NCI-H1436 (cell line): Measurements from ENCODE around the gene MAOB.

Source experiments
- DNase-seq: peaks from one replicate; lab custom pipeline; 2025; lab: John Stamatoyannopoulos, UW

The MAOB gene

DNA sequence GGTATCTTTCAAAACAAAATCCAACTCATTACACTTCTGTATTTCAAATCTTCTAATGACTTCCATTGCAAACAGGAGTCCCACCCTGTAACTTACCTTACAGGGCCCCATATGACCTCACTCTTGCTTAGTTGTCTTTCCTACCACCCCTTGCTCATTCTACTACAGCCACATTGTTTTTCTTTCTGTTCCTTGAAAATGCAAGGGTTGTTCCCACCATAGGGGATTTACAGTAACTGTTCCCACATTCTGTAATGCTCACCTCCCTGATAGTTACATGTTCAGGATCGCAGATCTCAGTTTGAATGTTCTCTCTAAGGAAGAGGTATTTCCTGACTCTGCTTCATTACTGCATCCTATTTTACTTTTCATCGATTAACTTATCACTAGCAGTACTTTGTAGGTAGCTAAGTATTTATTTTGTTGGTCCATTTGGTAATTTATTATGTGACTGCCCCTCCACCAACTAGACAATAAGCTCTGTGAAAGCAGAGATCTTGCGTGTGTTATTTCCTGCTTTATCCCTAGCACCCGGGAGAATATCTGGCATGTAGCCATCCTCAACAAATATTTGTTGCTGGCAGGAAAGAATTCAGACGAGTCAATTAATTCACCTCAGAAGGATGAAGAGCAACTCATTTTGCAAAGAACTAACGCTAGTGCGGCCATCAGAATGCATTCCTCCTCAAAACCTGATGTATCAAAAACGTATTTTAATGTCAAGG lies 21.4 kb downstream of the MAOB start:
- DNase-seq = no peak

DNA sequence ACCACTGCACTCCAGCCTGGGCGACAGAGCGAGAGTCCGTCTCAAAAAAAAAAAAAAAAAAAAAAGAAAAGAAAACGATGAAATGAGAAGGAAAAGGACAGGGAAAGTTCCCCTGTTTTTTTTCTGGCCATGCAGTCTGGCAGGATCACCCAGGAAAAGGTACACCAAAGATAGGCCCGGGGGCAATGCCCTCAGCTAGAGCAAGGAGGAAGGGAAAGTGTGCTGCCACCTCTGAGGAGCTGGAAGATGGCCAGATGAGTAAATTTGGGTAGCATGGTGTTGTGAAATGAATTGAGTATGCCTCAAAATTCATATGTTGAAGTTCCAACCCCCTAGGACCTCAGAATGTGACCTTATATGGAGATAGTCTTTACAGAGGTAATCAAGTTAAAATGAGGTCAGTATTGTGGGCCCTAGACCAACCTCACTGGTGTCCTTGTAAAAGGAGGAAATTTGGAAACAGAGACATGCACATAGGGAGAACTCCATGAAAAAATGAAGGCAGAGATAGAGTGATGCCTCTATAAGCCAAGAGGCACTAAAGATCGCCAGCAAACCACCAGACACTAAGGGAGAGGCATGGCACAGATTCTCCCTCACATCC lies 28.9 kb downstream of the MAOB start:
- DNase-seq = no peak

DNA sequence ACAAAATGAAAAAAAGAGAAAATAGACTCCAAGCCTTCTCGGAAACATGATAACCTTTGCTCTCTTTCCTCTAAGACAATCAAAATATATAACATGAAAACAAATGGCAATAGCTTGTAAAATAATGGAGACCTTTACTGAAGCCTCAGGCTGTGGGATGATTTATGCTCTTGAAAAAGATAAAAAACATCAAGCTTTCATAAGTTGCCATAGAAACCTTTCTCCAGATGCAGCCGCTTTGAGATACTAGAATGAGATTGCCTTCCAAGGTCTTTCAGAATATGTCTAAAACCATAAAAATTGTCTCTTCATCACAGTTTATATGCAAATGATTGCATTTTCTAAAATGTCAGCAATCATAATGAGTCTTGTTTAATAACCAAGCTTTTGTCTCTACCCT lies 31.6 kb downstream of the MAOB start:
- DNase-seq = no peak

DNA sequence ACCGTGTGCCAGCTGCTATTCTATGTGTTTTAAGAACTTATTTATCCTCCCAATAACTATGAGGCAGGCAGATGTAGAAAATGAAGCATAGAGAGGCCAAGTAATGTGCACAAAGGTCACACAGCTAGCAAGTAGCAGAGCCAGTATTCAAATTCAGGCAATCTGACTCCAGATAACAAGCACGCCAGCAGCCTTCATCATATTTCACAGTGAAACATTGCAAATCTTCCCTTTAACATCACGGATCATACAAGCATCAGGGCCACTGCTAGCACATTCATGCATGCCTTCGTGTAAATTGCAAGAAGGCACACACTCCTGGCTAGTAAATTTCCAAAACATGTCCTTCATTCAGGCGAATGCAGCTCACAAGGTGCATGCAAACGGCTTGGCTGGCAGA lies 33.1 kb downstream of the MAOB start:
- no peak for DNase-seq

DNA sequence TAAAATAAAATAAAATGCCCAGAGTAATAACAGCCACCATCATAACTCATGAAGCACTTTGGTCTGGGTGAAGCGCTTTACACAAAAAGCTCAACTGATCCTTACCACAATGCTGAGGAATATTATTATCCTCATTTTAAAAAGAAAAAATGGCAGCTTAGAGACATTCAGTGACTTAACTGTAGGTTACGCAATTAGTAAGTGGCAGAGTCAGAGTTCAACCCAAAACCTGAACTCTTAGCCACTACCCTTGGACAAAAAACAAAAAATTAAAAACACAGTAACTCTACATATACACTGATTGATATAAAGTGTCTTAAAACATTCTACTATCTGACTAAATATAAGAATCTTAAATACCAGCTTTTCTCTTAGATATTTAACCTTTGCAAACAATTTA lies 34.9 kb downstream of the MAOB start:
- DNase-seq = no peak

DNA sequence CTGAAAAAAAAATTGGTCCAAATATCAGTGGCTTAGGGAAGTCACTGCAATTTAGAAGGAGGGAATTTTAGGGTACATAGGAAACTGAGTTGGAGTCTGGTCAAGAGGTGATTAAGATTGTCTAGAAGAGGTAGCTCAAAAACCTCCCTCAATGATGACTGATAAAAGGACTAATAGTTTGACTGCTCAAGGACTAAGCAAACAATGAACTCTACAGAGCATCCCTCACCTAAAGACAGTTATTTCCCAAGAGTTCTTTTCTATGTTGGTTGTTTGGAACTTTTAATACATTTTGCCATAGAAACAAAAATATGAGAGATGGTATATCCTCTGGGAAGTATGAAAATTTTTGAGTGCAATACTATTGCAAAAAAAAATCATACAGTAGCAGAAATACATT lies 35.7 kb downstream of the MAOB start:
- no peak for DNase-seq

DNA sequence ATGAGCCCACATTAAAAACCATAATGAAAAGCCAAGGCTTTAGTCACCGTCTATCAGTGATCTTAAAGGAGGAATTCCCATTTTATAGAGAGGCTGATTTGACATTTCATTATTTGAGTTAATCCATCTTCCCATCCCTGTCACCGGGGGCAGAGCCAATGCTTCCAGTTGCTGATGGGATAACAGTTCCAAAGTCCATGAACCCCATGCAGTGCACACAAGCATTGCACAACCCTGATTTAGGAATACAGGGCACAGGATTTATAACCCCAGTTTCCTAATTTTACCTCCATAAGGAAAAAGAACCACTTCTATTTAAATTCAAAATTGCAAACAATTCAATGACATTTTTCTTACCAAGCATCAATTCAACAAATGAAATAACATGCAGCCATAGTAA lies 36.5 kb downstream of the MAOB start:
- no peak for DNase-seq

DNA sequence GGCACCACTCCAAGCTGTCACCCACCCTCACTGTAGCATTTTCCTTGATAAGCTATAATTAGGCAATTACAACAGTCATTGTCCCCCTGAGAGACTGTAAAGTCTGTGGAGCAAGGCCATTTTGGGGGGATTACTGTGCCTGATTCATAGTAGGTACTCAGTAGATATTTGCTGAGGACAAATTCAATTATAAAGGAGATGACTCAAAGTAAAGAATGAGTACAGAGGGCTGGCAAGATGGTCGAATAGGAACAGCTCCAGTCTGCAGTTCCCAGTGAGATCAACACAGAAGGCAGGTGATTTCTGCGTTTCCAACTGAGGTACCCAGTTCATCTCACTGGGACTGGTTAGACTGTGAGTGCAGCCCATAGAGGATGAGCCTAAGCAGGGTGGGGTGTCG lies 42.0 kb downstream of the MAOB start:
- no peak for DNase-seq

DNA sequence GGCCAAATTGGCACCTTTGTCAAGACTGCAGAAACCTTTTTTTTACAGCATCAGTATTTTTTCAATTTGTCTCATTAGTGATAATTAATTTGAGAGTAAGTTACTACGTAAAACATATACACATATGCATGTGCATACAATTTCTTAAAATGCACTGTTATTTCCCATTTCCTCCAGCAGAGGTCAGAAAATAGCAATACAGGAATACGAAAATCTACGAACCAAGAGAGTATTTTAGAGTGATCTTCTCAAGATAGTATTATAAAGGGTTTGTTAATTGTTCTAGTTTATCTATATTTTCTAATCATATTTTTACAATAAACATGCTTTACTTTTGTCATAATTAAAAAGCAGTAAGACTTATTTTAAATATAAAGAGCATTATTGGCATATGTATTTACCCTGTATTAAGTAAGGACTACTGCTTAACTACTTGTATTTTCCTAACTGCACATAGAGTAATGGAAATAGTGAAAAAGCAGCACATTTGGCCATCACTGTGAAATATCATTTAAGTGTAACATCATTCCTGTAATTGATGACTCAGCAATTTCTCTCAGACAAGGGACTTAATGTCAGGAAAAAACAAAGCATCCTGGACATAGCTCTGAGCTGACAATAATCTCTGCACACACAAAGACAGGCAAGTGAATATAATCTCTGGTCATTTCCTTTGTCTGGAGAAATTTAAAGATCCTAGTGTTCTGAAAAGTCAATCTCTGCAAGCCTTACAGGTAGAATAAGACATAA lies 45.6 kb downstream of the MAOB start:
- DNase-seq = no peak

DNA sequence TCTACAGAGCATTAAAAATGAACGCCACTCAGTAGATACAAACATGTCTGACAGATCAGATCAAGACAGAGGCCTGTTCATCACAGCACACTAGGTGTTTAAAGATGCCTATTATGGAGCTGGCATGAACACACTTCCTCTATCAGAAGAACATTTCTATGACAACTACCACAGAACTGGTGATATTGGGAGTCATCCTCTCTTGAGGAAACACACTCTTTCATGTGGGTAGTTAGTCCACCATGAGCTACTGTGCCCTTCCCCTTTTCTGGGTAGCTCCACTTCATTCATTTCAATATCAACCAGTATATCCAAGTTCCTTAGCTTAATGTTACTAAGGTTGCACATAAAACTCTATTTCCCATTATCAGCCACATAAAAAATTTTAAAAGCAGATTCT lies 46.7 kb downstream of the MAOB start:
- DNase-seq = no peak

DNA sequence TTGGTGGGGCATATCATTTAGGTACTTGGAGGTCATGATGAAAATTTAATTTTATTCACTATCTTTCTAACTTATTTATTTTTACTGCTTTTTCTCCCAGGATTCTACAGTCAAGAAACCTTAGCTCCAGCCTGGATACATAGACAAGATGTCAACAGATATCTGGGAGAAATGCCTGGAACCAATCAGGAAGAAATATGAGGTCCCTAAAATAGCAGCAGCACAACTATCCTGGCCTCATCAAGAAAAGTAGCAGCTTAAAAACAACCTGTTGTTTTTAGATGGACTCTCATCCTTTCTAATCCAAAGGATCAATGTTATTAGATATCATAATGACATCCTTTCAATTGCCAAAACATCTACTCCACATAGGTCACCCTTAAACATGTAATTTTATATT lies 54.5 kb downstream of the MAOB start:
- DNase-seq = no peak

DNA sequence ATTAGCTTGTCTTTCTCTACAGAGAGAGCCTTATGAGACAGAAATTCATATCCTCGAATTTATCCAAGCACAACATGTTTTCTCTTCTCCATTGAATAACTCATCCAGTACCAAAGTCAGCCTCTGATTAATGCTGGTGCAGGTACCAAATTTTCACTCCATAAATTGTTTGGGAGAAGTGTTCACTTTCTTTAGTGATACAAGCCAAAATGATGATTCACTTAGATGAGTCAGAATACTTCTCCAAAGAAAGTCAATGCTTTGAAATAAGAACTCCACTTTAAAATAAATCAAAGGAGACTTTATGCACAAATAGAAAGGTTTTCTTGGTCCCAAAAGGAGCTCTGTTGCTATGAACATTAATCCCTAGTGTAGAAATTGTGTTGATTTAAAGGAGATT lies 60.2 kb downstream of the MAOB start:
- no peak for DNase-seq

DNA sequence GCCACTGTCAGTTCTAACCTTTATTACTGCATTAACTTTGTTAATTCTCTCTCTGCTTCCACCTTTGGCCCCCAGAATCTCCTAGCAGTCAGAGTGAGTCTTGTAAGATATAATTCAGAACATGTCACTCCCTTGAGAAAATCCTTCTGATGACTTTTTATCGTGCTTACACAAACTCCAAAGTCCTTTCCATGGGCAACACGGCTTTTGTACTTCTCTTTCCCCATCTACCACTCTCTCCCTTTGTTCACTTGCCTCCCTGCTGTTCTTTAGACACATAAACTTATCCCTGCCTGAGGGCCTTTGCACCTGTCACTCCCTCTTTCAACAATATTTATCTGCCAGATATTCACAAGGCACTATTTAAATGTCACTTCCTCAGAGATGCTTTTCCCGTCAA lies 64.8 kb downstream of the MAOB start:
- DNase-seq = no peak

DNA sequence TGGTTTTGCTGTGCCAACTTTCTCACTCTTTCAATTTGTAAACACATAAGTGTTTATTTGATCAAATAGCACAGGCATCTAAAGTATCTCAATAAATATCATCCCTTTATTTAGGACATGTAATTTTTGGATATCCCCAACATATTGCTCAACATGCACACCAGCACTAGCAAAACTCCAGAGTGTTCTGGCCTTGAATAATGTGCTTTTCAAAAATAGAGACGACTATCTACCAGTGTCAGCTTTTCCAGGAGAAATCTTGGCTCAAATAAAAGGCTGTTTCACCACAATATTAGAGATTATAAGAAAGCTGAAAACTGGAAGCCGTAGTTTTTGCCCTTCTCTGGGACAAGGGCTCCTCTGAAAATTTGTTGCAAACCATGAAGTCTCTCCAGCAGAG lies 67.0 kb downstream of the MAOB start:
- DNase-seq = no peak

DNA sequence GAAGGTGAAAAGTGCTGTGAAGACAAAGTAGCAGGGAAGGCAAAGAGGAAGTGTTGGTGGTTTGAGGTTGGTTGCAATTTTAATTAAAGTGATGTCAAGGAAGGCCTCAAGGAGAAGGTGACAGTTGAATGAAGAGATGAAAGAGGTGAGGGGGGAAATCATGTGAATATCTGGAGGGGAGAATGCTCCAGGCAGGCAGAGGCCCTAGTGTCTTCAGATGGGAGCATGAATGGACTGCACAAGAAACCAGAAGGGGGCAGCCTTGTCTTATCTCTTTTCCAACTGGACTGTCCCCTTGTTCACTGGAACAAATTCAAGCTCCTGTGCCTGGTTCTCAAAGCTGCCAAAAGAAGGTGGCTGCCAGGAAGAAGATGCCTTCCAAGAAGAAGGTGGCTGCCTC lies 68.4 kb downstream of the MAOB start:
- no peak for DNase-seq

DNA sequence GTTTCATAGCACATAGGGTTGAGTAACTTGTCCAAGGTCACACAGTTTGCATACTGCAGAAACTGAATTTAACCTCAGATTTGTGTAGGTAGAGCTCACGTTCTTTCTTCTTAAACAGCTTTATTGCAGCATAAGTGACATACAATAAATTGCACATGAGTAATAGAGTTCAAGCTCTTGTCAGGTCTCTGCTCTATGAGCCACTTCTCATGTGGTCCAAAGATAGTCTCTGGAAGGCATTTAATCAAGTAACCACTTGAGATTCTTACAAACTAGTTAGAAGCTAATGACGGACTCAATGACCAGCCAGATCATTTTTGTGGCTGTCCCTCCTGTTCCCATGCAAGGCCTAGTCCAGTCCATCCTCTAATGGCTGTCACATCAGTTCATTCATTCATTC lies 68.9 kb downstream of the MAOB start:
- no peak for DNase-seq

DNA sequence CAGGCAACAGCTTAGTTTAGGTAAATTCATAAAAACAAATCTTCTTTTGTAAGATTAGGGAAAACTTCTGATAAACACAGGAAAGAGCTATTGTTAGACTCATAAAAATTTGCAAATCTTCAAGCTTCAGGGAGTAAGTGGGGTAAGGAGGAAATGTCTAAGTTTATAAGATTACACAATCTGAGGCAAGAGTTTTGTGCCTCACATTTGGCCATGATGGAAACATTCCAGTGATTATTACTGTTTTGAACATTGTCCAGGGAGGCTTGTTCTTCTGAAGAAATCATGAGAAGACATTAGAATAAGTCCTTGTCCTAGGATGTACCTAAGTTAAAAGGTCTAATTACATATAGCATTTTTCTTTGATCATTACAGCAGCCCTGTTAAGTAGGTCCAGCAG lies 72.8 kb downstream of the MAOB start:
- no peak for DNase-seq

DNA sequence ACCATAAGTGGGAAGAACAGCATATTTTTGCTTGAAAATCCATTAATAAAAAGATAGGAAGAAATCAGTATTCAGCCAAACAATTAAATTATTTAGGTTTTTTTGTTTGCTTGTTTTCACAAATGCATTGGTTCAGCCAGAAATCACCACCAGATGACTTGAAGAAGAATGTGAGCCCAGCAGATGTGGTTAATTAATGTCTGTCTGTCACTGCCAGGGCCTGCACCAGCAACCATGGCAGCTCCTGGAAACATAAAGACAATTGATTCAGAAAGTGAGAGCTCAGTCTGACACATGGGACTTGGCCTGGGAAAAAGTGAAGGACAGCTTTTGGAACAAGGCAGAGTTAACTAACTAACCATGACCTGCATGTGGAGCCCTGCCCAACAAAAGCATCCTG lies 74.0 kb downstream of the MAOB start:
- DNase-seq = no peak

DNA sequence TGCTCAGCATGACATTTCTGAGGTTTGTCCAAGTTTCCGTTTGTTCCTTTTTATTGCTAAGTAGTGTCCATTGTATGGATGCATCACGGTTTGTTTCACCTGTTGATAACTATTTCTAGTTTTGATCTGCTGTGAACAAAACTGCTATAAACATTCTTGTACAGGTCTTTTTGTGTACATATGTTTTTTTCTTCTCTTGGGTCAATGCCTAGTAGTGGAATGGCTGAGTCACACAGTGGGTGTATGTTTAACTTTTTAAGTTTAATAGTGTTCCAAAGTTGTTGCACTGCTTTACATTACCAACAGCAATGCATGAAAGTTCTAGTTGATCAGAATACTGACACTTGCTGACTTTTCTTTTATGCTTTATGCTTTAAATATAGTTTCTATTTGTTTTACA lies 76.7 kb downstream of the MAOB start:
- no peak for DNase-seq

DNA sequence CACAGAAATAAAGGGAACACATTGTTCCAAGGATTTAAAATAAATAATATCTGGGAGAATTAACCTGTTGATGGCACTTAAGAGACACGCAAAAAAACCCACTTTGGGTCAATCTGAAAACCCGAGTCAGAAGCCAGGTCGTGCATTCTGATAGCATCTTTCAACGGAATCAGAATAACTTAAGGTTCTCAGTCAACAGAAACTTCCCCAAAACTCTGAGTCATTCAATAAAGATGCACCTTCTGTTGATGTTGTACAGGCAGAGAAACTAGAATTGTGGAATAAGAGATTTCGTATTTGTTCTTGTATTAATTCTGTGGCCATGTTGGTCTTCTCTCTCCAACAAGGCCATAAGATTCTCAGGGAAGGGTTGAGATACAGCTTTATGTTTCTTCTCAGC lies 78.2 kb downstream of the MAOB start:
- DNase-seq = no peak

DNA sequence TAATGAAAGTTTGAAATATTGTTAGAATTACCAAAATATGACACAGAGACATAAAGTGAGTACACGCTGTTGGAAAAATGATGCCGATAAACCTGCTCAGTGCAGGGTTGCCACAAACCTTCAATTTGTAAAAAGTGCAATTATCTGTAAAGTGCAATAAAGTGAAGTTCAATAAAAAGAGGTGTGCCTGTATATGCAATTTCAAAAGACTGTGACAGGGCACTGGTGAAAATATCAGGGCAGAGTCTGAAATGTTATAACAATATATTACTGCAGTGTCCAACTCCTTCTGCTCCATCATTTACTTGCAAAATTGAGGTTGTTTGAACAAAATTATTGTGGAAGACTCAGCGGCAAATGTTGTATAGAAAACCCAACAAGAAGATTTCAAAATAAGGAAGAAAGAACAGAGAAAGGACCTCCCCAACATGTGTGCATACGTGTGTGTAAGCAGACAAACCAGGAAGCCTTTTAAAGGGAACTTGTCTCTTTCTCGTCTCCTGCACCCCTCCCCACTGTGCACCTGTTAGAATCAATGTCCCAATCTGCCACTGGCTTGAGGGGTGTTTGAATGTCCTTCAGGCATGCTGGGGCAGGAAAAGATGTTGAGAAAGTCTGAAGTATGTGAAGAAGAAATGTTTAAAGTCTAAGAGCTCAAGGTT lies 96.2 kb downstream of the MAOB start:
- DNase-seq = no peak

DNA sequence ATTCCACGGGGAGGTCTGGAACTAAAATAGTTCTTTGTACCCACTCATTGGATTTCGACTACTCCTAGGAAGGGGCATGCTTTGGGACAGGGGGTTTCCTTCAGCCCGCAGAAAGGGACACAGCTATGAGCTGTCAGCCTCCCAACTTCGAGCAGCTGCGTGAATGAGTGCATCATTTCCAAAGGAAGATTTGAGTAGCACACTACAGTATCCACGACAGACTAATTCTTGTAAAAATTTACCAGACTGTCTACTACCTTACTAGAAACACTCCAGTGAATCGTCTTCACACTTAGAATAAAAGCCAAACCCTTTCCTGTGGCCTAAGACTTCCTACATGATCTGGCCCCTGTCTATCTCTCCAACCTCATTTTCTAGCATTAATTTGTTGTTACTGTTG lies 124.2 kb downstream of the MAOB start:
- no peak for DNase-seq

DNA sequence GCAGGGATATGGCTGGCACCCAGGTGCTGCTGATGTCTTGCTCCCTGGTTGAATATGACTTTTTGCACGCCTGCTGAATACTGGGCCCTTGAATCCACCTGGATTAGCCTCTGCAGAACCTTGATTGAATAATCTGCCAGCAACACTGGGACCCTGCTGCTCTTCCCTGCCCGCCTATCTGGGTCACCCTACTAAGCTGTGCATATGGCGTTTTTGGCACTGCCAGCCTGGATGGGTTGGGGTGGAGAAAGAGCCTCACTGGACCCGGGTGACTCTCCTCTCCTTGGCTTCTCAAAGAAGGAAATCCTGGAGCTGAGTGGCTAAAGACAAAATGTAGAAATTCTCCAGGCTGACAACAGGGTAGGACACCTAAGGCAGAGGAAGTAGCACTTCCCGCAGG lies 126.2 kb downstream of the MAOB start:
- DNase-seq = no peak
